HG03064 (cell line): ENCODE data around the gene BTBD9.

Experiments
- ATAC-seq: cut with Tn5 transposase; IDR thresholded peaks from one replicate; pipeline ENCODE4 v1.9.1; 2021; ENCODE audit warnings: low read depth; ENCODE audit not compliant: unreplicated experiment

The BTBD9 gene

GRCh38 chr6:38220069-38220723 is 419.5 kb downstream of the BTBD9 start:
- no peak for ATAC-seq

GRCh38 chr6:38218235-38218634 is 421.5 kb downstream of the BTBD9 start:
- ATAC-seq = no peak

GRCh38 chr6:38216451-38216850 is 423.3 kb downstream of the BTBD9 start:
- ATAC-seq = no peak

DNA sequence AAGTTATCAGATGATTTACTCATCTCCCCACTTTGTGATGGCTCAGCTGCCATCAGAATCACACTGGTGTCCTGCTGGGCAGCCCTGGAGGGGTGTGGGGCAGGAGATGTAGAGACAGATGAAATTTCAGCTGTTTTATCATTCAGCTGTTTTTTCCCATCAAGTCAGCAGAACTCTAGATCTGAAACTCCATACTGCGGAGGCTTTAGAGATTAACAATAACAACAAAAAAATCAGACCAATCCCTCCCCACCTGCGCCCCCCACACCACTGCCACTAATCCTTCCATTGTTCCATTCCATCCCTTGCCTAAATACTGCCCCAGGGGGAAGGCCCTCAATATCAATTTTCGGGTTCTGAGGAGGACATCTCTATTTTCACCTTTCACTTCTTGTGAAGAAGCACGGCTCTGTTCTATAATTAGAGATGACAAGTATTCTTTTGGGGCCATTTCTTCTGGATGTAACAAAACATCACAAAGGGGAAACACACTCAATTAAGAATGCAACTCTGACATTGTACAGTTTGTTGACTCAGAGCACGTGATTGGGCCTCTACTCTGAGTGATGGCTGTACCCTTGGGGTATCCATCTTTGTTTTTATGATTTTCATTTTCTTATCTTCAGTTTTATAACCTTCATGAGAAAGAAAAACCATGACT is 423.9 kb downstream of the BTBD9 start:
- no peak for ATAC-seq

GRCh38 chr6:38215225-38215624 is 424.5 kb downstream of the BTBD9 start:
- no peak for ATAC-seq

GRCh38 chr6:38214159-38214558 is 425.6 kb downstream of the BTBD9 start:
- no peak for ATAC-seq

DNA sequence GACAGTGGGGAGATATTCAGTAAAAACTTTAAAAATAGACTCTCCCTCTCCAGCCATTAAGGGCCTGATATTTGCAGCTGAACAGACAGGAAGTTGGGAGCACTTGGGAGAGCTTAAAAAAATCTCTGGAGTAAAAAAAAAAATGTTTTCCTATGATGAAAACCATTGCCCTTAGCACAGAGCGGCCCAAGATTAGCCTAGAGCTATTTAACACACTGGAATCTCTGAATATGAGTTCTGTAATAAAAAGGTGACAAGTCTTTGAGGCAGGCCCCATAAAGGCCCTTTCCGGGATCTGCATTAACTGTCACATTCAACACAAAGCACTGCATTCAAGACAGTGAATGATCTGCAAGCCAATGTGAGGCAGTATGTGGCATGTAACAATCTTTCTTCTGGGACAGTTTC is 426.5 kb downstream of the BTBD9 start:
- ATAC-seq = no peak

DNA sequence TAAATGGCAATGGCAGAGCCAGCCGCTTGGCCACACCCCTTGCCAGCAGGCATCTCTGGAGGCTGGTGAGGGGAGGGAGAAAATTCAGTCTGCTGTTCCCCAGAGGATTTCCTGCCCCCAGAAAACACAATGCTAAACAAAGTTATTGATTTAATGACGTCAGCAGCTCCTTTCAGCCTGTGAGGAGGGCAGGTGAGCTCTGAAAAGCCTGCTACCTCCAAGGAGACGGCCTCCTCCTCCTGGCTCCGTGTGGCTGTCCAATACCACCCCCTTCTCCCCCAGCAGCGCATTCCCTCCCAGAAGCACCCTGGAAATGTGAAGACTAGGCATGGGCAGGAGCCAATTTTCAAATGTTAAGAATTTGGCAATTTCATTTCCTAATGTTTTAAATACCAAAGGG is 427.1 kb downstream of the BTBD9 start:
- no peak for ATAC-seq

DNA sequence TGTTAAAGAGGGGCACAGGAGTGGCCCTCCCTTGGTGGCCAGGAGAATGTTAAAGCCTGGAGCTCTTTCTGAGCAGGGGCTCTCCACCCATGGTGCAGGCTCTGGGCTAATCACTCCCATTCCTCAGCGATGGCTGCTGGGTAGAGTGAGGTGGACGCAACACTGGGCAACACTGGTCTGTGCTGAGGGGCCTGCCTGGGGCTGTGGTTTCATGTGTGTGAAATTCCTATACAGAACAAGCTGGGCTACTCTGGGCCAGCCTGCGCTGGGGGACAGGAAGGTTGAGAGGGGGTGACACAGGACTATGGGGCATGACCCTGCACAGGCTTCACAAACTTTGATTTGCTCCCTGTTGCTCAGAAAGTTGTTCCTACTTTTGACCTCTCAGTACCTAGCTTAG is 427.6 kb downstream of the BTBD9 start:
- ATAC-seq = no peak

- ATAC-seq = no peak
Observed at GRCh38 chr6:38209371-38210260, 430.1 kb downstream of the BTBD9 start.

GRCh38 chr6:38208028-38208427 is 431.7 kb downstream of the BTBD9 start:
- no peak for ATAC-seq

DNA sequence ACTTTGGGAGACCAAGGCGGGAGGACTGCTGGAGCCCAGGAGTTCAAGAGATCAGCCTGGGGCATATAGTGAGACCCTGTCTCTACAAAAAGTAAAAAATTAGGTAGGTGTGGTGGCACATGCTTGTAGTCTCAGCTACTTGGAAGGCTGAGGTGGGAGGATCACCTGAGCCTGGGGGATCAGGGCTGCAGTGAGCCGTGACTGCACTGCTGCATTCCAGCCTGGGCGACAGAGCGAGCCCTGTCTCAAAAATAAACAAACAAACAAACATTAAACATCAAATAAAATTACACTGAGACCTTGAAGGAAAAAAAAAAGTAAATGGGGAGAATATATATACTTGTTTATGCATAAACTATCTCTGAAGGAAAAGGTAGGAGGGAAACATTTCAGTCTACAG is 432.4 kb downstream of the BTBD9 start:
- ATAC-seq = no peak

- no peak for ATAC-seq
Observed at GRCh38 chr6:38198219-38198618, 441.5 kb downstream of the BTBD9 start.

DNA sequence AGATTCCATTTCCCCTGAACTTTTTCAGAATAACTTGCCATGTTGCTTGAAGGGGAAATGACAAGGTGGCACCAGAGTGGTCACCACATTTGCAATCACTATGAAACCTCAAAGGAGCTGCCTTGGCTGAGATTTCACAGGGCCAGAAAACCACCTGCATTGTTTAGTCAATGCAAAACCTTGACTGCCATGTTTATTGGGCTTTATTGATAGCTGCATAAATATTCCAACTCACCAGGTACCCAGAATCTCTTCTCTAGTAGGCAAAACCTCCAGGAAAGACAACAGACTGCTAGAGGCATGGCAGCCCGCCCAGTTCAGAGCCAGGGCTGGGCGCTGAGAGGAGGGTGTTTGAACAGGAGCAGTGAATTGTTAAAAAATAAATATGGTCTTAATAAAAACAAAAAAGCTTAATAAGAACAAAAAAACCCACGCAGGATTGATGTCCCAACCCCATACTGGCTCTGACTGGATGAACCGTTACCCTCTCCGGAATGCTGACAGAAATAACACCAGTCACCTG is 444.6 kb downstream of the BTBD9 start:
- no peak for ATAC-seq

GRCh38 chr6:38194589-38194988 is 445.1 kb downstream of the BTBD9 start:
- no peak for ATAC-seq

DNA sequence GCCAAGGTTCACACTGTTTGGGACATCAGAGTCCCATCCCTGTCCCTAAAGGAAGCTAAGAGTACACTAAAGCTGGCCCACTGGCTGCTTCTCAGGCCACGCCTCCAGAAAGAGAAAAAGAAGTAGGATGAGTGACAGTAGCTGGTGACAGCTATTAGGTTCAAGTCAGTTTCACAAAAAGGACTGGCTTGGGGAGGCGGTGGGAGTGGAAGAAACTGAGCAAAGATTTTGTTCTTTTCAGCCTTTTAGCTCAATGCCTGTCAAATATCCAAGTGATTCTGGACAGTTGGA is 445.5 kb downstream of the BTBD9 start:
- ATAC-seq = no peak

- no peak for ATAC-seq
Observed at GRCh38 chr6:38193481-38194281, 446.0 kb downstream of the BTBD9 start.

- no peak for ATAC-seq
Observed at GRCh38 chr6:38193051-38193450, 446.7 kb downstream of the BTBD9 start.

GRCh38 chr6:38192487-38192886 is 447.2 kb downstream of the BTBD9 start:
- no peak for ATAC-seq

GRCh38 chr6:38192011-38192410 is 447.7 kb downstream of the BTBD9 start:
- ATAC-seq = no peak

DNA sequence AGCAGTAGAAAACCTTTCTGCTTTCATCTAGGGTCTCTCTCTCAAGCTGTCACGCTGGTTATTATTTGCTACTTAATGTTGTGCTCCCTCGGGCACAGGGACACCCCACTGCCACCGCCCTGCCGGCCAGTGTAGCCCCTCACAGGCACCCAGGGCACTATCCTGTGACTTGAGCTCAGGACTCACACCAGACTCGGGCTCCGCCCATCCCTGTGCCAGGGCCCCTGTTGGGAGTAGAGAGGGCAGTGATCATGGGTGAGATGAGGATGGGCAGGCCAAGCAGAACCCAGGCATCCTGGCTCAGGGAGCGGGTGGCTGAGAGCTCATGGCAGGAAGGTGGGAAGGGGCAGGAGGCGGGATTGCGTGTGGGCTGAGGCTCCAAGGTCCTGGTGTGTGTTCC is 448.3 kb downstream of the BTBD9 start:
- ATAC-seq = no peak
